K562 (cell line): Measurements from ENCODE around the gene RAI1. TPM values are rescaled to one million over a fixed set of nuclear protein-coding genes. Genes with fewer than 3 reads are reported as not detected.

Source experiments
- DNMT1 ChIP-seq: fragments of 450-650 bp; IDR thresholded peaks from 2 replicates; pipeline ENCODE4 v1.6.1; 2016; ENCODE audit warnings: antibody characterized with exemption, mild to moderate bottlenecking
- NKRF ChIP-seq: fragments of 450-650 bp; IDR thresholded peaks from 2 replicates; pipeline ENCODE4 v1.6.1; 2016; ENCODE audit warnings: borderline replicate concordance
- RREB1 ChIP-seq: fragments of 250-450 bp; sonication (Bioruptor Pico); IDR thresholded peaks from 2 replicates; pipeline ENCODE4 v1.4.0; 2020
- SMARCC2 ChIP-seq: fragments of 450-650 bp; IDR thresholded peaks from 2 replicates; pipeline ENCODE4 v1.6.1; 2017; ENCODE audit warnings: antibody characterized with exemption, moderate library complexity, mild to moderate bottlenecking, low read depth
- polyA plus RNA-seq, 8 experiments: library from polyadenylated mRNA; depleted of rRNA in 4 of 8; stranded (reverse) in 5 of 8; unstranded in 3 of 8; fragments of >200 nt; fragmentation: Nextera tagmentation in 2 of 8; fragmentation: Illumina TruSeq in 1 of 8; extraction: Ambion mirVana in 2 of 8; extraction: Trizol in 1 of 8; gene quantifications; 2 replicates each; pipeline versions ENCODE4 v1.2.1 to v1.2.3, GENCODE V29; 2011 to 2014; ENCODE audit warnings: inconsistent platforms in 1 of 8, missing spikeins in 1 of 8
- total RNA-seq, 7 experiments: library from RNA; depleted of rRNA in 6 of 7; stranded (reverse); fragments of >200 nt in 6 of 7; fragmentation: Illumina TruSeq in 2 of 7; extraction: Trizol in 2 of 7; gene quantifications; 2 replicates each; pipeline versions ENCODE4 v1.2.1 to v1.2.3, GENCODE V29; 2011 to 2021; ENCODE audit warnings: low replicate concordance in 1 of 7

RAI1 gene
- total and polyA plus RNA-seq, 9 of the 15 experiments (the other 6 are each of a cell fraction or from before 2014, with no cell fraction given) = 0.68 to 19.9 (median 5.5) TPM

GRCh38 chr17:17641621-17642409 lies 39.4 kb upstream of the RAI1 start (continued):
- TF ChIP-seq RREB1 (CRISPR knock-in tag) (no peak), NKRF (no peak), DNMT1 (no peak), SMARCC2 (no peak)
